Measurements from ENCODE around the gene ANO4. TPM values are rescaled to one million over a fixed set of nuclear protein-coding genes. Genes with fewer than 3 reads are reported as not detected.

The ANO4 gene
- total and polyA plus RNA-seq, 2 of the 8 experiments (the other 6 are each of a cell fraction or from before 2014, with no cell fraction given) = 1.1 to 3.4 TPM

- TF ChIP-seq CBX5 (IDR thresholded peaks at IDR 0.05; ENCODE audit: low read depth, low read length) = no peak
- 0 out of 2 replicates have a peak, but pooled peaks have one; percentile 8 for TF ChIP-seq YY1 (IDR thresholded peaks at IDR 0.05; ENCODE audit: low read depth, low read length)
- no peak for TF ChIP-seq EZH2 (IDR thresholded peaks at IDR 0.05; ENCODE audit: low read depth, low read length, severe bottlenecking)
- TF ChIP-seq TAF1 (IDR thresholded peaks at IDR 0.05; ENCODE audit: low read depth, low read length) = no peak
- no peak for TF ChIP-seq POU5F1 (IDR thresholded peaks at IDR 0.05; ENCODE audit: low read depth, low read length)
- TF ChIP-seq CHD2 (IDR thresholded peaks at IDR 0.05; ENCODE audit: low read length) = no peak
- no peak for TF ChIP-seq KDM5A (IDR thresholded peaks at IDR 0.05; ENCODE audit: low read length)
- TF ChIP-seq MAX (IDR thresholded peaks at IDR 0.05) = peak; percentile 80
- TF ChIP-seq SP4 (IDR thresholded peaks at IDR 0.05; ENCODE audit: low read length) = no peak
- TF ChIP-seq POLR2A (IDR thresholded peaks at IDR 0.05; ENCODE audit: control extremely low read depth in 1 of 2, low read depth in 2 of 2, low read length in 2 of 2) = no peak
- no peak for TF ChIP-seq ATF3 (IDR thresholded peaks at IDR 0.05; ENCODE audit: insufficient read depth, low read depth, low read length)
- TF ChIP-seq KDM4A (IDR thresholded peaks at IDR 0.05; ENCODE audit: low read depth, low read length, severe bottlenecking) = no peak
- TF ChIP-seq KDM1A (IDR thresholded peaks at IDR 0.05; ENCODE audit: borderline replicate concordance, low read length) = no peak
Observed at GRCh38 chr12:100986595-100987547, 192.3 kb downstream of the ANO4 start (continued).
